Measurements from ENCODE around the gene RPA4.

DNA sequence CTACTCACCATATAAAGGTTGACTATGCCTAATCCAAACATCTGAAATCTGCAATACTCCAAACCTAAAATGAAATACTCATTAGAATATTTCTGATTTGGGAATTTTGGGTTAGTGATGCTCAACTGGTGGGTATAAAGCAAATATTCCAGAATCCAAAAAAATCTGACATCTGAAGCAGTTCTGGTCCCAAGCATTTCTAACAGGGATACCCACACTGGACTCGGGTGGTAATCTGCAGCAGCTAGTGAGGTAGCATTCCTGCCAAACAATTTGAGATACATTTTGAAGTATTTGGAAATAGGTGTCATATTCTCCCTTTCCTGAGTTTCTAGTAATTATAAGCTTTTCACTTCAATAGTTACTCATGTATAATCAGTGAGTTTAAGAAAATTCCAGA is 49.6 kb upstream of the RPA4 start:
- TF ChIP-seq, protein P1, sequence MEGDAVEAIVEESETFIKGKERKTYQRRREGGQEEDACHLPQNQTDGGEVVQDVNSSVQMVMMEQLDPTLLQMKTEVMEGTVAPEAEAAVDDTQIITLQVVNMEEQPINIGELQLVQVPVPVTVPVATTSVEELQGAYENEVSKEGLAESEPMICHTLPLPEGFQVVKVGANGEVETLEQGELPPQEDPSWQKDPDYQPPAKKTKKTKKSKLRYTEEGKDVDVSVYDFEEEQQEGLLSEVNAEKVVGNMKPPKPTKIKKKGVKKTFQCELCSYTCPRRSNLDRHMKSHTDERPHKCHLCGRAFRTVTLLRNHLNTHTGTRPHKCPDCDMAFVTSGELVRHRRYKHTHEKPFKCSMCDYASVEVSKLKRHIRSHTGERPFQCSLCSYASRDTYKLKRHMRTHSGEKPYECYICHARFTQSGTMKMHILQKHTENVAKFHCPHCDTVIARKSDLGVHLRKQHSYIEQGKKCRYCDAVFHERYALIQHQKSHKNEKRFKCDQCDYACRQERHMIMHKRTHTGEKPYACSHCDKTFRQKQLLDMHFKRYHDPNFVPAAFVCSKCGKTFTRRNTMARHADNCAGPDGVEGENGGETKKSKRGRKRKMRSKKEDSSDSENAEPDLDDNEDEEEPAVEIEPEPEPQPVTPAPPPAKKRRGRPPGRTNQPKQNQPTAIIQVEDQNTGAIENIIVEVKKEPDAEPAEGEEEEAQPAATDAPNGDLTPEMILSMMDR (conservative IDR thresholded peaks at IDR 0.05 in 1 of 2, IDR thresholded peaks at IDR 0.05 in 1 of 2; ENCODE audit: low read depth in 1 of 2, low read length in 2 of 2): no peak
- TF ChIP-seq EZH2 (IDR thresholded peaks at IDR 0.05; ENCODE audit: low read length, missing control alignments): no peak
